Hepatocyte (in vitro differentiated cells): ENCODE results near the gene C11orf52. TPM values are rescaled to one million over a fixed set of nuclear protein-coding genes. Genes with fewer than 3 reads are reported as not detected.

Source experiments
- DNase-seq: peaks from one replicate; pipeline ENCODE4 v3.0.0-alpha.2; 2016; ENCODE audit warnings: low spot score
- H2AFZ ChIP-seq: fragments of 200-600 bp; sonication (generic); 2 replicates; pipeline ENCODE4 v1.6.0; 2016; ENCODE audit warnings: antibody characterized with exemption, mild to moderate bottlenecking
- H3K27ac ChIP-seq: fragments of 200-600 bp; sonication (generic); 2 replicates; pipeline ENCODE4 v1.5.1; 2016; ENCODE audit warnings: mild to moderate bottlenecking
- H3K27me3 ChIP-seq: fragments of 200-600 bp; sonication (generic); 2 replicates; pipeline ENCODE4 v1.6.1; 2016
- H3K36me3 ChIP-seq: fragments of 200-600 bp; sonication (generic); replicated peaks from 2 replicates; pipeline ENCODE4 v1.5.1; 2016; ENCODE audit warnings: low read depth; ENCODE audit not compliant: insufficient read depth
- H3K4me1 ChIP-seq: fragments of 200-600 bp; sonication (generic); 2 replicates; pipeline ENCODE4 v1.5.1; 2016; ENCODE audit warnings: mild to moderate bottlenecking, moderate library complexity; ENCODE audit not compliant: insufficient read depth
- H3K4me2 ChIP-seq: fragments of 200-600 bp; sonication (generic); 2 replicates; pipeline ENCODE4 v1.6.0; 2016
- H3K4me3 ChIP-seq: fragments of 200-600 bp; sonication (generic); 2 replicates; pipeline ENCODE4 v1.5.1; 2016; ENCODE audit warnings: mild to moderate bottlenecking
- H3K79me2 ChIP-seq: fragments of 200-600 bp; sonication (generic); 2 replicates; pipeline ENCODE4 v1.6.0; 2017; ENCODE audit warnings: mild to moderate bottlenecking
- H3K9me2 ChIP-seq: fragments of 200-600 bp; sonication (generic); replicated peaks from 2 replicates; pipeline ENCODE4 v1.6.0; 2017; ENCODE audit warnings: mild to moderate bottlenecking; ENCODE audit not compliant: insufficient read depth
- H3K9me3 ChIP-seq: fragments of 200-600 bp; sonication (generic); 2 replicates; pipeline ENCODE4 v1.5.1; 2016; ENCODE audit warnings: low read depth, mild to moderate bottlenecking
- H4K20me1 ChIP-seq: fragments of 200-600 bp; sonication (generic); 2 replicates; pipeline ENCODE4 v1.6.0; 2016; ENCODE audit warnings: mild to moderate bottlenecking; ENCODE audit not compliant: insufficient read depth, poor library complexity, severe bottlenecking
- CTCF ChIP-seq: fragments of 200-600 bp; sonication (generic); IDR thresholded peaks from 2 replicates; pipeline ENCODE4 v1.5.1; 2016; ENCODE audit warnings: antibody characterized with exemption, mild to moderate bottlenecking; ENCODE audit not compliant: poor library complexity
- EZH2 ChIP-seq: fragments of 200-600 bp; sonication (generic); IDR thresholded peaks from 2 replicates; pipeline ENCODE4 v1.6.1; 2016; ENCODE audit warnings: antibody characterized with exemption, mild to moderate bottlenecking, borderline replicate concordance
- EZH2phosphoT487 ChIP-seq: fragments of 200-600 bp; sonication (generic); IDR thresholded peaks from one replicate; pipeline ENCODE4 v1.6.1; 2018; ENCODE audit warnings: antibody characterized with exemption, mild to moderate bottlenecking, low read depth, moderate library complexity; ENCODE audit not compliant: unreplicated experiment, severe bottlenecking
- WGBS: methylation state at CpG from one replicate; pipeline ENCODE4 v1.1.6; 2016; ENCODE audit warnings: low lambda C conversion rate; ENCODE audit errors: missing lambda C conversion rate; 5-methylcytosine and 5-hydroxymethylcytosine counted together
- polyA plus RNA-seq: library from polyadenylated mRNA; unstranded; fragments of >200 nt; fragmentation: Nextera tagmentation; extraction: Ambion mirVana; gene quantifications from 2 replicates; pipeline ENCODE4 v1.2.1, GENCODE V29; 2016
- total RNA-seq: library from RNA; depleted of rRNA; stranded (reverse); fragments of >200 nt; gene quantifications from 2 replicates; pipeline ENCODE4 v1.2.3, GENCODE V29; 2014

Gene C11orf52
- total and polyA plus RNA-seq, 2 experiments from 2014 or later = 14.8 to 23.7 TPM

GRCh38 chr11:111951565-111951964, 32.9 kb downstream of the C11orf52 start:
- 94% methylated on average over 3 of the region's 3 CpGs for WGBS

GRCh38 chr11:111954154-111954553, 35.4 kb downstream of the C11orf52 start:
- Histone ChIP-seq H3K36me3 (no peaks in the 10 kb centered on the region), H3K9me2 (no peaks in the 10 kb centered on the region), H4K20me1 (no peaks in the 10 kb centered on the region), H3K79me2 (no peaks in the 10 kb centered on the region), H2AFZ (no peak overlapping the region), H3K4me3 (no peak overlapping the region), H3K9me3 (no peaks in the 10 kb centered on the region), H3K27ac (no peak overlapping the region), H3K4me2 (no peak overlapping the region), H3K4me1 (no peaks in the 10 kb centered on the region), H3K27me3 (no peaks in the 10 kb centered on the region)
- no peak for TF ChIP-seq EZH2
- DNase-seq = no peak
- 92% methylated on average over 4 of the region's 4 CpGs for WGBS

More at GRCh38 chr11:111951565-111951964, 32.9 kb downstream of the C11orf52 start:
- Histone ChIP-seq H3K27me3 (no peaks in the 10 kb centered on the region), H3K9me2 (no peaks in the 10 kb centered on the region), H3K4me3 (no peak overlapping the region), H3K36me3 (no peaks in the 10 kb centered on the region), H4K20me1 (no peaks in the 10 kb centered on the region), H3K27ac (no peak overlapping the region), H2AFZ (no peak overlapping the region), H3K9me3 (no peaks in the 10 kb centered on the region), H3K4me2 (no peak overlapping the region), H3K4me1 (no peaks in the 10 kb centered on the region), H3K79me2 (peaks cover under 1% of the 10 kb centered on the region)
- TF ChIP-seq CTCF = no peak
- TF ChIP-seq EZH2 = no peak
- no peak for TF ChIP-seq EZH2phosphoT487
- DNase-seq = no peak

GRCh38 chr11:111957663-111958444, 39.1 kb downstream of the C11orf52 start:
- Histone ChIP-seq H3K27me3 (no peaks in the 10 kb centered on the region), H4K20me1 (no peaks in the 10 kb centered on the region), H3K36me3 (no peaks in the 10 kb centered on the region), H3K27ac (no peak overlapping the region), H3K9me2 (no peaks in the 10 kb centered on the region), H3K9me3 (no peaks in the 10 kb centered on the region), H3K4me1 (peaks cover 6% of the 10 kb centered on the region), H3K79me2 (no peaks in the 10 kb centered on the region), H2AFZ (no peak overlapping the region), H3K4me2 (no peak overlapping the region), H3K4me3 (no peak overlapping the region)
- DNase-seq = no peak
- TF ChIP-seq EZH2 = no peak
- no peak for TF ChIP-seq EZH2phosphoT487
- TF ChIP-seq CTCF = no peak
- 97% methylated on average over 12 of the region's 12 CpGs for WGBS

- DNase-seq = peak; percentile 87
- Histone ChIP-seq H4K20me1 (no peaks in the 10 kb centered on the region), H3K79me2 (no peaks in the 10 kb centered on the region), H3K27ac (peak overlapping the region; percentile 97), H2AFZ (no peak overlapping the region), H3K4me1 (peaks cover 6% of the 10 kb centered on the region), H3K4me3 (no peak overlapping the region), H3K9me2 (no peaks in the 10 kb centered on the region), H3K4me2 (peak overlapping the region; percentile 1), H3K36me3 (no peaks in the 10 kb centered on the region), H3K9me3 (no peaks in the 10 kb centered on the region), H3K27me3 (no peaks in the 10 kb centered on the region)
- TF ChIP-seq EZH2phosphoT487 (no peak), CTCF (no peak), EZH2 (no peak)
- WGBS = 43% methylated on average over 5 of the region's 5 CpGs
These were observed 42.2 kb downstream of the C11orf52 start for GRCh38 chr11:111960916-111961315.
